AG09319 (cell line): ENCODE data around the gene DOCK4.

Source experiments
- DNase-seq: peaks from one replicate; pipeline ENCODE4 v3.0.0-alpha.2; 2010; ENCODE audit warnings: low read depth; ENCODE audit errors: extremely low read depth
- CTCF ChIP-seq: IDR thresholded peaks from 2 replicates; pipeline ENCODE4 v1.5.1; 2011; ENCODE audit warnings: low read depth, mild to moderate bottlenecking, inconsistent platforms, low read length, moderate library complexity

Gene DOCK4

GRCh38 chr7:111858331-111858730 is 347.9 kb downstream of the DOCK4 start:
- DNase-seq, result no peak
- TF ChIP-seq CTCF, result no peak

GRCh38 chr7:111855842-111856227 is 350.4 kb downstream of the DOCK4 start:
- peak; percentile 30 for TF ChIP-seq CTCF
- no peak for DNase-seq

GRCh38 chr7:111855161-111855841 is 350.9 kb downstream of the DOCK4 start:
- TF ChIP-seq CTCF, result peak; percentile 76
- peak; percentile 47 for DNase-seq

- peak; percentile 23 for TF ChIP-seq CTCF
- no peak for DNase-seq
Measured at GRCh38 chr7:111853201-111853990, 352.8 kb downstream of the DOCK4 start.

GRCh38 chr7:111852081-111852480 is 354.1 kb downstream of the DOCK4 start:
- no peak for DNase-seq
- TF ChIP-seq CTCF, result no peak

GRCh38 chr7:111846898-111847297 is 359.3 kb downstream of the DOCK4 start:
- DNase-seq, result no peak
- TF ChIP-seq CTCF, result no peak

- no peak for TF ChIP-seq CTCF
- no peak for DNase-seq
Measured at GRCh38 chr7:111845853-111846252, 360.3 kb downstream of the DOCK4 start.
